Epithelial cell of esophagus (primary cell): ENCODE measurements around the gene DVL1.

ENCODE experiments used
- DNase-seq: peaks from one replicate; pipeline ENCODE4 v3.0.0; 2010; ENCODE audit warnings: low read depth
- H3K4me3 ChIP-seq: 2 replicates; pipeline ENCODE4 v1.5.1; 2011; ENCODE audit warnings: mild to moderate bottlenecking, low read length, control low read depth
- CTCF ChIP-seq: IDR thresholded peaks from 2 replicates; pipeline ENCODE4 v1.5.1; 2011; ENCODE audit warnings: low read depth, mild to moderate bottlenecking, low read length, control low read depth, inconsistent platforms; ENCODE audit not compliant: insufficient read depth; ENCODE audit errors: missing control alignments

Gene DVL1

GRCh38 chr1:1329304-1330210, 19.7 kb downstream of the DVL1 start:
- no peak overlapping the region for H3K4me3 ChIP-seq

GRCh38 chr1:1328254-1328653, 21.0 kb downstream of the DVL1 start:
- DNase-seq = no peak
- TF ChIP-seq CTCF = no peak
- no peak overlapping the region for H3K4me3 ChIP-seq

More at GRCh38 chr1:1329304-1330210, 19.7 kb downstream of the DVL1 start:
- no peak for DNase-seq
- no peak for TF ChIP-seq CTCF

GRCh38 chr1:1327291-1327690, 21.9 kb downstream of the DVL1 start:
- DNase-seq = no peak
- TF ChIP-seq CTCF = no peak
- no peak overlapping the region for H3K4me3 ChIP-seq

- peak overlapping the region; percentile 78 for H3K4me3 ChIP-seq
- DNase-seq = no peak
- no peak for TF ChIP-seq CTCF
Measured at GRCh38 chr1:1326075-1326605, 23.1 kb downstream of the DVL1 start.

GRCh38 chr1:1325288-1326074, 23.7 kb downstream of the DVL1 start:
- peak overlapping the region; percentile 78 for H3K4me3 ChIP-seq
- no peak for TF ChIP-seq CTCF
- peak; percentile 73 for DNase-seq

GRCh38 chr1:1324524-1325287, 24.5 kb downstream of the DVL1 start, which contains the start of the genes CPTP and INTS11:
Gene CPTP (plus strand): TSS chr1:1324802. CDS start chr1:1326911, 2,109 bp downstream.
Gene INTS11 (minus strand): TSS chr1:1324660. CDS start chr1:1324608, 52 bp downstream.
- peak within 1 kb of the TSS; percentile 78 for H3K4me3 ChIP-seq
- peak; percentile 94 for DNase-seq
- TF ChIP-seq CTCF = no peak
